HG02938 (cell line): ENCODE measurements around the gene IFITM10.

Source experiments
- ATAC-seq: cut with Tn5 transposase; IDR thresholded peaks from one replicate; pipeline ENCODE4 v1.9.1; 2021; ENCODE audit warnings: mild to moderate bottlenecking, moderate library complexity; ENCODE audit not compliant: unreplicated experiment

The IFITM10 gene

GRCh38 chr11:1763796-1764661 is 13.6 kb upstream of the IFITM10 start, which contains the start of gene CTSD:
CTSD (minus strand) TSS chr11:1763927; CDS start chr11:1763859, 68 bp downstream.
- ATAC-seq: peak; percentile 59

DNA sequence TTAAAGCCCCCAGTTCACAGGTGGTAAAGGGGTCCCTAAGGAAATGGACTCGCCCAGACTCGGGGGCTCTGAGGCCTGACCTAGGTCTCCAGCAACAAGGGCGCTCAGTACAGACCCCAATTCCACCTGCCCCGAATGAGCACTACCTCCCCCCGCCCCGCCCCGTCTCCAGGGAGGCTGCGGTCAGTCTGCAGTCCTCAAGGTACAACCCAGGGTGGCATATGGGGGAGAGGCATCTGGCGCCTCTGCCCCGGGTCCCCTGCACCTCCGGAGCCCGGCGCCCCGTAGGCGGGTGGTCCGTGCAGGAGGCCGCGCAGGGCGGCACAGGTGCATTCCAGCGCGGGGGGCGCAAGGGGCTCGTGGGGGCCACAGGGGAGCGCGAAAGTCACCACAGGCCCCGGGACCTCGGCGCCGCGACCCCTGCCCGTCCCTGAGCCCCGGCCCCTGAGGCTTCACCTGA is 13.0 kb upstream of the IFITM10 start:
- ATAC-seq: no peak

GRCh38 chr11:1762537-1763302 is 12.3 kb upstream of the IFITM10 start:
- no peak for ATAC-seq

- no peak for ATAC-seq
These were observed 11.6 kb upstream of the IFITM10 start for GRCh38 chr11:1761857-1762536.

GRCh38 chr11:1761110-1761856 is 10.9 kb upstream of the IFITM10 start:
- no peak for ATAC-seq

- ATAC-seq: no peak
These were observed 10.1 kb upstream of the IFITM10 start for GRCh38 chr11:1760351-1761109.

DNA sequence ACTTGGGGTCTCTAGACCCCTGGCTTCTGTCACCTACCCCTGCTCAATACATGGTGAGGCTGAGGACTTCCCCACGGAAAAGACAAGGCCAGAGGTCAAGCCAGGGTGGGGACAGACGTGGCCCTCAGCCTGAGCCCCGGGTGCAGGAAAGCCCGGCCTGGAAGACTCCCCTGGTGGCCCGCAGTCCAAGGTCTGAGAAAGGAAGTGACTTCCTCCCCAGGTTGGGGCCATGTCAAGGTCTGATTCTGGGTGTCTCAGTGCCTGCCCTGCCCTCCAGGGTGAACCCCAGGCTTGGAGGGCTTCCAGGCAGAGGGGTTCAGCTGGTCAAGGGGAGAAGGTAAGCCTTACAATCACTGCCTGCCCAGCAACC is 9.4 kb upstream of the IFITM10 start:
- no peak for ATAC-seq

DNA sequence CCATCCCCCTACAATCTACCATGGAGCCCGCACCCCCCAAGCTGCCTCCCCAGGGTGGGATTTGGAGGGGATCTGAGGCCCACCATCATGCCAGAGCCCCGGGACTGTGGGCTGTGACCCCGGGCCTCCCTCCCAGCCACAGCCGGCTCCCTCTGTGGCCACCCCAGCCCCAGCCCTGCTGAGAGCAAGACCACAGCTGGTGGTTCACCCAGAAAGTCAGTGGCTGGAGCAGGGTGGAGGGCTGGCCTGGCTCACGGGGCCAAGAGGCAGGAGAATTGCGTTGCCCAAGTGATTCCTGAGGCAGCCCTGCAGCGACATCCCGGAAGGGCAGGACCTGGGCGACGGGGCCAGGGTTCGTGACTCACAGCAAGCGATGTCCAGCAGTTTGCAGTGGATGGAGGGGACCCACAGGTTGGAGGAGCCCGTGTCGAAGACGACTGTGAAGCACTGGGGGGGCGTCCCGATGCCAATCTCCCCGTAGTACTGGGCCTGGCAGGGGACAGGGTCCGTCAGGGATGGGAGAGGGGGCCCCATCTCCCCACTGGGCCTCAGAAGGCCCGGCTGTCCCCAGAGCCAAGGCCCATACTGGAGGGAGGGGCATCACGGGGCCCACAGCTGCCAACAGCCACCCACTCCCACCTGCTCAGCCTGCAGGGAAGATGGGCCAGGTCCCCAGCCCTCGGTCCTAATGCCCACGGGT is 8.9 kb upstream of the IFITM10 start:
- no peak for ATAC-seq

DNA sequence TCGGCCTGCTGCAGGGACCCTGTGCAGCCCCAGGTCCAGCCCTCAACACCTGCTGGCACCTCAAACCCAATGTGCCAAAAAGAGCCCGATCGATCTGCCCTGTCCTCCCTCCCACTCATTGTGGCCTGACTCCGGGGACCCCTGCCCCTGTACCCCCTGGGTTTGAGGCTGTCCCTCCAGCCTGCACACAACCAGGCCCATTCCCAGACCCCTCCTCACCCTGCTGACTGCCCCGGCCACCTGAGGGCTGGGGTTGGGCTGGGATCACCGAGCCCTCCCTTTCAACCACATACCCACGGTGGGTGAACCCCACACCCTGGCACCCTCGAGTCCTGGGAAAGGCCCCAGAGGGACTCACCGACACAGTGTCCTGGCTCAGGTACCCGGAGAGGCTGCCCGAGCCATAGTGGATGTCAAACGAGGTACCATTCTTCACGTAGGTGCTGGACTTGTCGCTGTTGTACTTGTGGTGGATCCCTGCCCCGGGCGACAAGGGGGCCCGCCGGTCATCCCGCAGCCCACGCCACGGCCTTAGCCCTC is 8.3 kb upstream of the IFITM10 start:
- no peak for ATAC-seq

DNA sequence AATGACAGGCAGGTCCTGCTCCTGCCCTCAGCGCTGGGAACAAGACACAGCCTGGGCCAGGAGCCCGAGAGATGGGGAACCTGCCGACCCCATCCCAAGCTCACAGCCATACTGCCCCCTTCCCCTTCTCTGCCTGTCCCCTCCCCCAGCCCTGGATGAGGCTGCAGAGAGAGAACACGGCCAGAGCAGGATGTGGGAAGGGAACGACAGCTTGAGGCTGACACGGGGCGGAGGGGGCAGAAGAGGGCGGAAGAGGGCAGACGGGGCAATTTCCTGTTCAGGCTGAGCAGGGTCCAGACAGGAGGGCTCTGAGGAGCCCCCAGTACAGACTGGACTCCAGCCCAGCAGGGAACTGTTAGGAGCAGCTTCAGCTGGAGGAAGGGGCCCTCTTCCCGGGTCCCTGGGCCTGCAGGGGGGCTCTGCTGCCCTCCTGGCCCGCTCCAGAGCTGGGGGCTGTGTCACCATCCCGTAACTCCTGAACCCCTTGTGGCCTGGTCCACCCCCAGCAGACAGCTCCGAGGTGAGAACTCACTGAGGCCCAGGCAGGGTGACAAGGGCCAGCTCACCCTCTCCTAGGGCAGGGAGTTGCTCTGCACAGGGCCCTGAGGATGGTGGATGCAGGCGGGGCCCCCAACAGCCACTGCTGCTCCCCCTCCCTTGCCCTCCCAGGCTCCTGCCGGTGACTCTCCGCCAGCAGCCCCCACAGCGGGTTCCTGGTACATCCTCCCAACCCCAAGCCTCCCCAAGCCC is 7.6 kb upstream of the IFITM10 start:
- no peak for ATAC-seq

GRCh38 chr11:1756791-1757771 is 6.7 kb upstream of the IFITM10 start:
- ATAC-seq: no peak

DNA sequence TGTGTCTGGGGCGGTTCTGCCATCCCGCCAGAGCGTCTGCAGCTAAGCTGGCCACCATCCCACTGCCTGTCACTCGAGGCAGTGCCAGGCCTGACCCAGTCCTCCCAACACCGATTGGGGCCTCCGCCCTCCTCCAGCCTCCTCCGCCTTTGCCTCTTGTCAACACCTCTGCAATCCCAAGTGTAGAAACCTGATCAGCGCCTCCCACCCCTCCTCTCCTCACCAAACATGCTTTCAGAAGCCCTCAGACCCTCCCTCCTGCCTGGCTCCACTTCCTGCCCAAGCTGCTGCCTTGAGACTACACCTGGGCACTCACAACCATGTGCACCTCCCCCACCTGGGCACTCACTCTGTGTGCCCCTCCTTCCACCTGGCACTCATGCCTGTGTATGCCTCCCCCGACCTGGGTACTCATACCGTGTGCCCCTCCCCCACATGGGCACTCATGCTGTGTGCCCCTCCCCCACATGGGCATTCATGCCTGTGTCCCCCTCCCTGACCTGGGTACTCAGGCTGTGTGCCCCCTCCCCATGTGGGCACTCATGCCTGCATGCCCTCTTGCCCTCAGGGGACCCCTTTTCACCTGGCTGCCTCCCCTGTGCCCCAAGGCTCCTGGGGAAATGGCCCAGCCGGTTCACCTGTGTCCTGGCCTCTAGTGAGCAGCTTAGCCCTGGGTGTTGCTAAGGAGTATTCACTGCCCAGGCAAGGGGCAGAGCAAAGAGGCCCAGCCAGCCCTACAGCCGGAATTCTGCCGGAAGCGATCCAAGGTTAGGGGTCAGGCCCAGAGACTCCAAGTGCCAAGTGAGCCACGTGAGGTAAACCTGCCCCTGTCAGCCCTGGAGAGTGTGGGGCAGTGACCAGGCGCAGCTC is 5.5 kb upstream of the IFITM10 start:
- no peak for ATAC-seq

- ATAC-seq: no peak
These were observed 4.9 kb upstream of the IFITM10 start for GRCh38 chr11:1755344-1755691.

GRCh38 chr11:1754376-1755150 is 4.2 kb upstream of the IFITM10 start:
- ATAC-seq: no peak

GRCh38 chr11:1753929-1754305 is 3.5 kb upstream of the IFITM10 start:
- no peak for ATAC-seq
